Measurements from ENCODE around the gene CCNYL1.

- TF ChIP-seq POLR2A (IDR thresholded peaks at IDR 0.05), result no peak
- TF ChIP-seq, protein P1, sequence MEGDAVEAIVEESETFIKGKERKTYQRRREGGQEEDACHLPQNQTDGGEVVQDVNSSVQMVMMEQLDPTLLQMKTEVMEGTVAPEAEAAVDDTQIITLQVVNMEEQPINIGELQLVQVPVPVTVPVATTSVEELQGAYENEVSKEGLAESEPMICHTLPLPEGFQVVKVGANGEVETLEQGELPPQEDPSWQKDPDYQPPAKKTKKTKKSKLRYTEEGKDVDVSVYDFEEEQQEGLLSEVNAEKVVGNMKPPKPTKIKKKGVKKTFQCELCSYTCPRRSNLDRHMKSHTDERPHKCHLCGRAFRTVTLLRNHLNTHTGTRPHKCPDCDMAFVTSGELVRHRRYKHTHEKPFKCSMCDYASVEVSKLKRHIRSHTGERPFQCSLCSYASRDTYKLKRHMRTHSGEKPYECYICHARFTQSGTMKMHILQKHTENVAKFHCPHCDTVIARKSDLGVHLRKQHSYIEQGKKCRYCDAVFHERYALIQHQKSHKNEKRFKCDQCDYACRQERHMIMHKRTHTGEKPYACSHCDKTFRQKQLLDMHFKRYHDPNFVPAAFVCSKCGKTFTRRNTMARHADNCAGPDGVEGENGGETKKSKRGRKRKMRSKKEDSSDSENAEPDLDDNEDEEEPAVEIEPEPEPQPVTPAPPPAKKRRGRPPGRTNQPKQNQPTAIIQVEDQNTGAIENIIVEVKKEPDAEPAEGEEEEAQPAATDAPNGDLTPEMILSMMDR (IDR thresholded peaks at IDR 0.05 in 8 of 11, conservative IDR thresholded peaks at IDR 0.05 in 3 of 11), result no peak
- TF ChIP-seq POLR2AphosphoS5 (IDR thresholded peaks at IDR 0.05), result no peak
These were observed 48.5 kb downstream of the CCNYL1 start for GRCh38 chr2:207759890-207760289.

All from spleen (tissue), 7 donors.